Kidney epithelial cell (primary cell): ENCODE results near the gene PLAC8L1. TPM values are rescaled to one million over a fixed set of nuclear protein-coding genes. Genes with fewer than 3 reads are reported as not detected.

ENCODE experiments used
- DNase-seq: peaks from one replicate; pipeline ENCODE4 v3.0.0-alpha.2; 2010; ENCODE audit warnings: low read depth
- H3K27me3 ChIP-seq: 2 replicates; pipeline ENCODE4 v1.6.0; 2011; ENCODE audit warnings: low read length; ENCODE audit not compliant: control insufficient read depth, insufficient read depth
- H3K36me3 ChIP-seq: 2 replicates; pipeline ENCODE4 v1.5.1; 2011; ENCODE audit warnings: low read length; ENCODE audit not compliant: control insufficient read depth, insufficient read depth
- H3K4me3 ChIP-seq: 2 replicates; pipeline ENCODE4 v1.5.1; 2011; ENCODE audit warnings: low read depth, mild to moderate bottlenecking, control low read depth, low read length
- CTCF ChIP-seq: IDR thresholded peaks from 2 replicates; pipeline ENCODE4 v1.5.1; 2011; ENCODE audit warnings: mild to moderate bottlenecking, moderate library complexity, low read length, control low read depth, inconsistent platforms; ENCODE audit not compliant: insufficient read depth, poor library complexity, severe bottlenecking
- total RNA-seq: library from RNA; depleted of rRNA; stranded (reverse); fragments of >200 nt; gene quantifications from 2 replicates; pipeline ENCODE4 v1.2.3, GENCODE V29; 2015

PLAC8L1 gene
- total RNA-seq, 1 donor from 2014 or later = not detected

- no peak for TF ChIP-seq CTCF
- Histone ChIP-seq H3K36me3 (no peaks in the 10 kb centered on the region), H3K27me3 (no peaks in the 10 kb centered on the region), H3K4me3 (no peak overlapping the region)
- no peak for DNase-seq
Observed at GRCh38 chr5:146059460-146060220, 45.7 kb downstream of the PLAC8L1 start.

- TF ChIP-seq CTCF = no peak
- no peak overlapping the region for H3K4me3 ChIP-seq
- H3K36me3 ChIP-seq = no peaks in the 10 kb centered on the region
- H3K27me3 ChIP-seq = no peaks in the 10 kb centered on the region
- no peak for DNase-seq
Observed at GRCh38 chr5:146055432-146055831, 49.9 kb downstream of the PLAC8L1 start.

- Histone ChIP-seq H3K36me3 (no peaks in the 10 kb centered on the region), H3K4me3 (no peak overlapping the region), H3K27me3 (no peaks in the 10 kb centered on the region)
- TF ChIP-seq CTCF = peak; percentile 40
- DNase-seq = no peak
Observed at GRCh38 chr5:146052780-146053179, 52.6 kb downstream of the PLAC8L1 start.

- H3K36me3 ChIP-seq = no peaks in the 10 kb centered on the region
- H3K27me3 ChIP-seq = no peaks in the 10 kb centered on the region
- no peak overlapping the region for H3K4me3 ChIP-seq
- TF ChIP-seq CTCF = no peak
- no peak for DNase-seq
Observed at GRCh38 chr5:146051678-146052077, 53.7 kb downstream of the PLAC8L1 start.

GRCh38 chr5:146050086-146050485 is 55.3 kb downstream of the PLAC8L1 start:
- H3K27me3 ChIP-seq = no peaks in the 10 kb centered on the region
- DNase-seq = no peak
- no peaks in the 10 kb centered on the region for H3K36me3 ChIP-seq
- no peak overlapping the region for H3K4me3 ChIP-seq
- no peak for TF ChIP-seq CTCF

- TF ChIP-seq CTCF = no peak
- Histone ChIP-seq H3K27me3 (no peaks in the 10 kb centered on the region), H3K4me3 (no peak overlapping the region), H3K36me3 (no peaks in the 10 kb centered on the region)
- DNase-seq = no peak
Observed at GRCh38 chr5:146049704-146050026, 55.7 kb downstream of the PLAC8L1 start.
